Measurements from ENCODE around the gene CXXC1. TPM values are rescaled to one million over a fixed set of nuclear protein-coding genes. Genes with fewer than 3 reads are reported as not detected.

CXXC1 gene
- total and polyA plus RNA-seq, 7 donors: 27.0 to 83.2 (median 49.0) TPM

DNA sequence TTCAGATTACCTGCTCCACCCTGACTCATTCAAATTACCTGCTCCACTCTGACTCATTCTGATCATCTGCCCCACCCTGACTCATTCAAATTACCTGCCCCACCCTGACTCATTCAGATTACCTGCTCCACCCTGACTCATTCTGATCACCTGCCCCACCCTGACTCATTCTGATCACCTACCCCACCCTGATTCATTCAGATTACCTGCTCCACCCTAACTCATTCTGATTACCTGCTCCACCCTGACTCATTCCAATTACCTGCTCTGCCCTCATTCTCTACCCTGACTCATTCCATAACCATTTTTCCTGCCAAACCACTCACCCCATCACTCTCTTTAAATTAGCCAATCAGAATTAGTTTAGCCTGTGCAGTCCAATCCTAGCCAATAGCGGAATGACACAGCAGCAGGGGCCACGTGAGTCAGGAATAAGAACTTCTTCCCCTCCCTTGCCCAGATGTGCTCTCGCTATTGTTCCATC is 47.4 kb downstream of the CXXC1 start:
- Histone ChIP-seq H3K27me3 (no peaks in the 10 kb centered on the region), H3K4me1 (no peaks in the 10 kb centered on the region), H3K27ac (no peak overlapping the region), H3K9me3 (peaks cover 0 to 3% (median 0%) of the 10 kb centered on the region in 4 donors), H3K4me3 (no peak overlapping the region), H3K36me3 (no peaks in the 10 kb centered on the region)
- DNase-seq: no peak
- WGBS, 2 donors: 88 to 93% methylated on average over 3 of the region's 3 CpGs
- intact Hi-C loops (cut with DNase I): no loop called here
- TF ChIP-seq, protein P1, sequence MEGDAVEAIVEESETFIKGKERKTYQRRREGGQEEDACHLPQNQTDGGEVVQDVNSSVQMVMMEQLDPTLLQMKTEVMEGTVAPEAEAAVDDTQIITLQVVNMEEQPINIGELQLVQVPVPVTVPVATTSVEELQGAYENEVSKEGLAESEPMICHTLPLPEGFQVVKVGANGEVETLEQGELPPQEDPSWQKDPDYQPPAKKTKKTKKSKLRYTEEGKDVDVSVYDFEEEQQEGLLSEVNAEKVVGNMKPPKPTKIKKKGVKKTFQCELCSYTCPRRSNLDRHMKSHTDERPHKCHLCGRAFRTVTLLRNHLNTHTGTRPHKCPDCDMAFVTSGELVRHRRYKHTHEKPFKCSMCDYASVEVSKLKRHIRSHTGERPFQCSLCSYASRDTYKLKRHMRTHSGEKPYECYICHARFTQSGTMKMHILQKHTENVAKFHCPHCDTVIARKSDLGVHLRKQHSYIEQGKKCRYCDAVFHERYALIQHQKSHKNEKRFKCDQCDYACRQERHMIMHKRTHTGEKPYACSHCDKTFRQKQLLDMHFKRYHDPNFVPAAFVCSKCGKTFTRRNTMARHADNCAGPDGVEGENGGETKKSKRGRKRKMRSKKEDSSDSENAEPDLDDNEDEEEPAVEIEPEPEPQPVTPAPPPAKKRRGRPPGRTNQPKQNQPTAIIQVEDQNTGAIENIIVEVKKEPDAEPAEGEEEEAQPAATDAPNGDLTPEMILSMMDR (IDR thresholded peaks at IDR 0.05): no peak
- TF ChIP-seq EP300 (IDR thresholded peaks at IDR 0.05) (no peak), POLR2A (IDR thresholded peaks at IDR 0.05) (no peak), POLR2AphosphoS5 (IDR thresholded peaks at IDR 0.05) (no peak)

DNA sequence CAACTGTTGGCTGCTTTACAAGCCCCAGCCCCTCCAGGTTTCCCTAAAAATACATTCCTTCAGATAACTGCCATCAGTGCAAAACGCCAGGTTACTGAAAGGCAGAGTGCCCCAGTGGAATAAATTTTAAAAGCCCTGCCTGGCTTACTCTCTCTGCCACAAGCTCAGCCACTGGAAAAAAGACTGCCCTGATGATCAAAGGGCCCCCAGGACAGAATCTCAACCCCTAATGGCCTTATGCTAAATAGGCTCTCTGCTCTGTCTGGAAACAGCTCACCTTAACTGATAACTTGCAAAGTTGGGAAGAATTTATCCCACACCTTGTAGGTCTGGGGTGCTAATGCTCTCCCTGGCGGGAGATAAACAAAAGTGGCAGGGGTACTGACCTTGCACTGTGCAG is 55.1 kb downstream of the CXXC1 start:
- no peaks in the 10 kb centered on the region for H3K4me1 ChIP-seq
- H3K27ac ChIP-seq: no peak overlapping the region
- no peak for DNase-seq
- H3K9me3 ChIP-seq: no peaks in the 10 kb centered on the region
- no peak for TF ChIP-seq POLR2AphosphoS5 (IDR thresholded peaks at IDR 0.05)
- no peak for TF ChIP-seq EP300 (IDR thresholded peaks at IDR 0.05)
- TF ChIP-seq POLR2A (IDR thresholded peaks at IDR 0.05): no peak
- TF ChIP-seq, protein P1 (IDR thresholded peaks at IDR 0.05): no peak
- intact Hi-C loops (cut with DNase I): no loop called here
- H3K4me3 ChIP-seq: no peak overlapping the region
- 61 to 79% methylated on average over 2 of the region's 2 CpGs for WGBS, 2 donors
- H3K27me3 ChIP-seq: no peaks in the 10 kb centered on the region
- no peaks in the 10 kb centered on the region for H3K36me3 ChIP-seq

Small RNA genes within 50 kb of the gene (small RNA-seq; reads per million reads assigned to genes)
- gene RNA5SP458: 0 to 0.18 (median 0.15) reads per million in 3 donors

Other genes starting within 250 kb of the CXXC1 start
- 1 to 10 TPM in 1 of 4 donors, under 1 TPM in 3; 0.14 to 3.0 (median 0.59) TPM for gene MYO5B, start 92.5 kb downstream of the CXXC1 start, total RNA-seq
- gene MYO5B, start 92.5 kb downstream of the CXXC1 start, polyA plus RNA-seq: 10 to 100 TPM; 52.6 to 80.7 (median 60.7) TPM
- under 1 TPM in 1 of 4 donors, not detected in 3; 0.27 TPM for gene CFAP53, start 21.2 kb downstream of the CXXC1 start, total RNA-seq
- gene CFAP53, start 21.2 kb downstream of the CXXC1 start, polyA plus RNA-seq: under 1 TPM in 2 of 3 donors, not detected in 1; 0.23 to 0.46 TPM
- gene MBD1, start 6.2 kb downstream of the CXXC1 start, total RNA-seq: 10 to 100 TPM; 58.9 to 93.6 (median 75.5) TPM
- gene MBD1, start 6.2 kb downstream of the CXXC1 start, polyA plus RNA-seq: 10 to 100 TPM; 25.9 to 45.8 (median 33.0) TPM
- gene SKA1, start 87.4 kb upstream of the CXXC1 start, total RNA-seq: under 1 TPM in 1 of 4 donors, not detected in 3; 0.68 TPM
- 1 to 10 TPM in 2 of 3 donors, not detected in 1; 1.4 to 5.4 TPM for gene SKA1, start 87.4 kb upstream of the CXXC1 start, polyA plus RNA-seq

All from sigmoid colon (tissue), 7 donors.